K562 (cell line): ENCODE data around the gene SLC29A2. TPM values are rescaled to one million over a fixed set of nuclear protein-coding genes. Genes with fewer than 3 reads are reported as not detected.

ENCODE experiments used
- CREB1 ChIP-seq, 2 experiments: sonication (generic) in 1 of 2; formaldehyde crosslinking in 1 of 2; IDR thresholded peaks; 2 replicates each; pipeline versions ENCODE4 v1.6.1 to v1.8.0; 2012 to 2022; ENCODE audit warnings: inconsistent platforms in 1 of 2, mild to moderate bottlenecking in 1 of 2, missing genetic modification reagents in 1 of 2, moderate library complexity in 1 of 2
- ELK1 ChIP-seq: sonication (generic); formaldehyde crosslinking; IDR thresholded peaks from 2 replicates; pipeline ENCODE4 v1.8.1; 2022; ENCODE audit warnings: missing genetic modification reagents
- GTF2A2 ChIP-seq: IDR thresholded peaks from 2 replicates; pipeline ENCODE4 v1.6.1; 2016; ENCODE audit warnings: mild to moderate bottlenecking, missing genetic modification characterization, missing compliant biosample characterization
- GTF3C2 ChIP-seq: IDR thresholded peaks from 3 replicates; pipeline ENCODE4 v1.6.1; 2011; ENCODE audit warnings: borderline replicate concordance, mild to moderate bottlenecking, moderate library complexity; ENCODE audit not compliant: insufficient read length; ENCODE audit errors: extremely low read depth
- PREB ChIP-seq: sonication (generic); formaldehyde crosslinking; IDR thresholded peaks from 2 replicates; pipeline ENCODE4 v1.8.1; 2023; ENCODE audit warnings: mild to moderate bottlenecking, missing genetic modification reagents
- RAD21 ChIP-seq, 2 experiments: fragments of 250-450 bp in 1 of 2; fragments of 450-650 bp in 1 of 2; sonication (Bioruptor Pico) in 1 of 2; formaldehyde crosslinking in 1 of 2; IDR thresholded peaks in 1 of 2; conservative IDR thresholded peaks in 1 of 2; 2 replicates each; pipeline versions ENCODE4 v1.4.0 to v1.8.0; 2020 to 2022; ENCODE audit warnings: mild to moderate bottlenecking in 2 of 2, moderate library complexity in 1 of 2
- SNRNP70 ChIP-seq: fragments of 200-400 bp; formaldehyde crosslinking; optimal IDR thresholded peaks from 2 replicates; pipeline ENCODE3; 2017; ENCODE audit warnings: low read depth, low read length
- U2AF1 ChIP-seq: fragments of 200-400 bp; formaldehyde crosslinking; optimal IDR thresholded peaks from 2 replicates; pipeline ENCODE3; 2017; ENCODE audit warnings: mild to moderate bottlenecking, low read depth, low read length, moderate library complexity
- XRCC5 ChIP-seq: fragments of 200-400 bp; formaldehyde crosslinking; IDR thresholded peaks from 2 replicates; pipeline ENCODE4 v1.6.1; 2017; ENCODE audit warnings: low read depth, mild to moderate bottlenecking, low read length
- ZFX ChIP-seq: sonication (generic); formaldehyde crosslinking; IDR thresholded peaks from 2 replicates; pipeline ENCODE4 v1.8.0; 2022; ENCODE audit warnings: mild to moderate bottlenecking, missing genetic modification reagents, moderate library complexity
- ZNF318 ChIP-seq, 2 experiments: fragments of 450-650 bp; IDR thresholded peaks; 2 replicates each; pipeline ENCODE4 v1.6.1; 2016; ENCODE audit warnings: mild to moderate bottlenecking in 2 of 2, borderline replicate concordance in 1 of 2, low read depth in 1 of 2, moderate library complexity in 1 of 2
- ZNF668 ChIP-seq: fragments of 250-450 bp; sonication (Bioruptor Pico); IDR thresholded peaks from 2 replicates; pipeline ENCODE4 v1.8.0; 2022; ENCODE audit warnings: mild to moderate bottlenecking, inconsistent platforms
- polyA plus RNA-seq, 8 experiments: library from polyadenylated mRNA; depleted of rRNA in 4 of 8; stranded (reverse) in 5 of 8; unstranded in 3 of 8; fragments of >200 nt; fragmentation: Nextera tagmentation in 2 of 8; fragmentation: Illumina TruSeq in 1 of 8; extraction: Ambion mirVana in 2 of 8; extraction: Trizol in 1 of 8; gene quantifications; 2 replicates each; pipeline versions ENCODE4 v1.2.1 to v1.2.3, GENCODE V29; 2011 to 2014; ENCODE audit warnings: inconsistent platforms in 1 of 8, missing spikeins in 1 of 8
- total RNA-seq, 7 experiments: library from RNA; depleted of rRNA in 6 of 7; stranded (reverse); fragments of >200 nt in 6 of 7; fragmentation: Illumina TruSeq in 2 of 7; extraction: Trizol in 2 of 7; gene quantifications; 2 replicates each; pipeline versions ENCODE4 v1.2.1 to v1.2.3, GENCODE V29; 2011 to 2021; ENCODE audit warnings: low replicate concordance in 1 of 7

Gene SLC29A2
- total and polyA plus RNA-seq, 9 of the 15 experiments (the other 6 are each of a cell fraction or from before 2014, with no cell fraction given) = 2.4 to 48.6 (median 14.2) TPM

- TF ChIP-seq ELK1 (CRISPR knock-in tag) = no peak
- TF ChIP-seq ZNF318 (IDR thresholded peaks at IDR 0.05; ENCODE audit: borderline replicate concordance in 1 of 2, low read depth in 1 of 2) = no peak
- no peak for TF ChIP-seq GTF2A2 (tag)
- no peak for TF ChIP-seq PREB
- TF ChIP-seq XRCC5 = no peak
- no peak for TF ChIP-seq ZNF668 (CRISPR knock-in tag)
- TF ChIP-seq SNRNP70 = no peak
- TF ChIP-seq ZFX (CRISPR knock-in tag) = peak; percentile 96
- TF ChIP-seq GTF3C2 = no peak
- TF ChIP-seq U2AF1 = no peak
- TF ChIP-seq CREB1 (IDR thresholded peaks at IDR 0.05) = peak; percentile 98
- peak; percentile 99 for TF ChIP-seq CREB1 (CRISPR knock-in tag; IDR thresholded peaks at IDR 0.05)
- TF ChIP-seq RAD21 (CRISPR knock-in tag; conservative IDR thresholded peaks at IDR 0.05 in 1 of 2, IDR thresholded peaks at IDR 0.05 in 1 of 2) = no peak
Observed at GRCh38 chr11:66344550-66345315, 26.8 kb downstream of the SLC29A2 start, which contains the start of gene BRMS1 (continued).
